ENCODE results near the gene PSPC1. TPM values are rescaled to one million over a fixed set of nuclear protein-coding genes. Genes with fewer than 3 reads are reported as not detected.

The PSPC1 gene
- total RNA-seq, 1 experiment from 2014 or later, result 27.1 TPM

- Histone ChIP-seq H4K20me1 (ENCODE audit: insufficient read depth) (no peaks in the 10 kb centered on the region), H3K4me3 (no peak overlapping the region), H3K27me3 (ENCODE audit: insufficient read depth, low read depth) (no peaks in the 10 kb centered on the region), H3F3A (ENCODE audit: insufficient read depth, low read depth) (peaks cover 17% of the 10 kb centered on the region), H3K9me3 (ENCODE audit: insufficient read depth, low read depth) (peaks cover 5% of the 10 kb centered on the region; the same call in 1 of the 2 replicates), H2AFZ (no peak overlapping the region), H3K36me3 (ENCODE audit: low read depth) (peaks cover 7% of the 10 kb centered on the region; the same call in 1 of the 2 replicates), H3K27ac (no peak overlapping the region), H3K4me1 (replicated peaks; ENCODE audit: insufficient read depth) (no peaks in the 10 kb centered on the region), H3K4me2 (no peak overlapping the region), H3K9me2 (ENCODE audit: insufficient read depth) (no peaks in the 10 kb centered on the region), H3K79me2 (ENCODE audit: low read depth) (no peaks in the 10 kb centered on the region)
- BruUV-seq (replicated peaks), result no TSS peak
- intact Hi-C loops (cut with micrococcal nuclease; ENCODE audit: unreplicated experiment), result no loop called here
- TF ChIP-seq EZH2 (IDR thresholded peaks at IDR 0.05; ENCODE audit: low read depth) (no peak), CTCF (conservative IDR thresholded peaks at IDR 0.05) (no peak)
- CTCF ChIA-PET, result no interaction called here
- peak in 1 of 2 experiments; percentile 53 for DNase-seq
- POLR2A ChIA-PET (ENCODE audit: unreplicated experiment), result interaction anchor here (0.6 kb wide), 1 partner anchor 52 kb away, joined by 3 read pairs; the partner anchor contains the start of gene ZMYM5
These were observed 28.5 kb upstream of the PSPC1 start for GRCh38 chr13:19810996-19811881.

- Histone ChIP-seq H3K79me2 (ENCODE audit: low read depth) (no peaks in the 10 kb centered on the region), H3K36me3 (ENCODE audit: low read depth) (peaks cover 7% of the 10 kb centered on the region; the same call in 1 of the 2 replicates), H3K27ac (no peak overlapping the region), H2AFZ (no peak overlapping the region), H3K4me2 (no peak overlapping the region), H3K4me1 (replicated peaks; ENCODE audit: insufficient read depth) (no peaks in the 10 kb centered on the region), H3K9me3 (ENCODE audit: insufficient read depth, low read depth) (peaks cover 5% of the 10 kb centered on the region; the same call in 1 of the 2 replicates), H3K4me3 (no peak overlapping the region), H3K27me3 (ENCODE audit: insufficient read depth, low read depth) (no peaks in the 10 kb centered on the region), H3K9me2 (ENCODE audit: insufficient read depth) (no peaks in the 10 kb centered on the region), H3F3A (ENCODE audit: insufficient read depth, low read depth) (peaks cover 17% of the 10 kb centered on the region), H4K20me1 (ENCODE audit: insufficient read depth) (no peaks in the 10 kb centered on the region)
- TF ChIP-seq EZH2 (IDR thresholded peaks at IDR 0.05; ENCODE audit: low read depth) (no peak), CTCF (conservative IDR thresholded peaks at IDR 0.05) (no peak)
- no peak for DNase-seq
- CTCF ChIA-PET, result no interaction called here
- intact Hi-C loops (cut with micrococcal nuclease; ENCODE audit: unreplicated experiment), result no loop called here
- BruUV-seq (replicated peaks), result no TSS peak
- POLR2A ChIA-PET (ENCODE audit: unreplicated experiment), result no interaction called here
These were observed 27.4 kb upstream of the PSPC1 start for GRCh38 chr13:19810151-19810550.

GRCh38 chr13:19805765-19806164, 23.0 kb upstream of the PSPC1 start:
- TF ChIP-seq CTCF (conservative IDR thresholded peaks at IDR 0.05) (no peak), EZH2 (IDR thresholded peaks at IDR 0.05; ENCODE audit: low read depth) (no peak)
- Histone ChIP-seq H3K79me2 (ENCODE audit: low read depth) (no peaks in the 10 kb centered on the region), H3K4me1 (replicated peaks; ENCODE audit: insufficient read depth) (no peaks in the 10 kb centered on the region), H3K27me3 (ENCODE audit: insufficient read depth, low read depth) (no peaks in the 10 kb centered on the region), H3K4me3 (no peak overlapping the region), H2AFZ (no peak overlapping the region), H3F3A (ENCODE audit: insufficient read depth, low read depth) (no peaks in the 10 kb centered on the region; the same call in none of the 2 replicates), H3K4me2 (no peak overlapping the region), H3K36me3 (ENCODE audit: low read depth) (0 out of 2 replicates have a peak, but pooled peaks cover 4% of the 10 kb centered on the region), H3K9me2 (ENCODE audit: insufficient read depth) (no peaks in the 10 kb centered on the region), H3K9me3 (ENCODE audit: insufficient read depth, low read depth) (no peaks in the 10 kb centered on the region), H4K20me1 (ENCODE audit: insufficient read depth) (no peaks in the 10 kb centered on the region), H3K27ac (no peak overlapping the region)
- BruUV-seq (replicated peaks), result no TSS peak
- ChIA-PET CTCF (no interaction called here), POLR2A (ENCODE audit: unreplicated experiment) (no interaction called here)
- intact Hi-C loops (cut with micrococcal nuclease; ENCODE audit: unreplicated experiment), result no loop called here
- DNase-seq, result no peak
